ENCODE data around the gene ARHGEF7. TPM values are rescaled to one million over a fixed set of nuclear protein-coding genes. Genes with fewer than 3 reads are reported as not detected.

Gene ARHGEF7
- total and polyA plus RNA-seq, 2 experiments from 2014 or later: 23.6 to 58.9 TPM

DNA sequence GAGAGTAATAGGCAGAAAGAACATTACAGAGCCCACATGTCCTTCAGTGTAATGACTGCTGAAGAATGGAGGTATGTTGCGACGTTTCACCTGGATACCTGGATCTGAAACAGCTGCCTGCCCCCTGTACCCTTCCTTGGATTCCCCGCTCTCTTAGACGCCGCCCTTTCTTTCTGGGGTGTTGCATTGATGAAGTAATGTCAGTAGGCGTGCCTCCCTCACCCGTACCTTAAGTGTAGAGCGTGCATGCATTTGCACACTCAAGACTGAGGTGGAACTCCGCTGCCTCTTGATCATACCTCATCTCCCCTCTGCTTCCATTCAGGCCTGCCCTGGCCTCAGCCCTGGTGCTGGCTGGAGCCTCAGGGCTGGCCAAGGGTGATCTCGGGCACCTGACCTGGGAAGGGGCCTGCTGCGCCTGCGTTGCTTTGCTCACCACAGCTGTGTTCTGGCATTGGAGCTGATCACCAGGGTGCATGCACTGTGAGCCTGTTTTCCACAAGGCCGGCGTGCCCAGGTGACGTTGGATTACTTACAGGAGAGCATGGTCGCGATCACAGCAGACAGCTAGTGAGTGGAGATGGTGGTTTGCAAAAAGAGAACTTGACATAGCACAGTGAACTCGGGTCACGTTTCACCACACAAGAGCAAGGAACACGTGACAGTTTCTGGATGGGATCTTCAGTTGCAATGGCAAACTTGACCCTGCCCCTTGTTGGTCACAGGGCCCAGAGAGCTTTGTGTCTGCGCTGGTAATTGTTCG lies 99.0 kb downstream of the ARHGEF7 start:
- Histone ChIP-seq H3K79me2 (replicated peaks; ENCODE audit: insufficient read depth) (peaks cover 87% of the 10 kb centered on the region), H2AFZ (no peak overlapping the region), H3K27me3 (ENCODE audit: insufficient read depth) (no peaks in the 10 kb centered on the region), H3K4me2 (peak overlapping the region; percentile 39; the same call in 1 of the 2 replicates), H3K27ac (ENCODE audit: low read depth) (peak overlapping the region; percentile 57; the same call in 1 of the 2 replicates), H3K4me1 (ENCODE audit: insufficient read depth) (peaks cover 81% of the 10 kb centered on the region), H3K36me3 (ENCODE audit: insufficient read depth) (no peaks in the 10 kb centered on the region), H3K4me3 (no peak overlapping the region), H4K20me1 (replicated peaks; ENCODE audit: insufficient read depth) (peaks cover 17% of the 10 kb centered on the region), H3F3A (replicated peaks; ENCODE audit: low read depth) (peaks cover 4% of the 10 kb centered on the region; the same call in 1 of the 2 replicates), H3K9me2 (ENCODE audit: insufficient read depth) (no peaks in the 10 kb centered on the region)
- DNase-seq (ENCODE audit: low spot score) (peak; percentile 41), ATAC-seq (peak; percentile 8; the same call in 2 of the 3 replicates)
- TF ChIP-seq, protein P1, sequence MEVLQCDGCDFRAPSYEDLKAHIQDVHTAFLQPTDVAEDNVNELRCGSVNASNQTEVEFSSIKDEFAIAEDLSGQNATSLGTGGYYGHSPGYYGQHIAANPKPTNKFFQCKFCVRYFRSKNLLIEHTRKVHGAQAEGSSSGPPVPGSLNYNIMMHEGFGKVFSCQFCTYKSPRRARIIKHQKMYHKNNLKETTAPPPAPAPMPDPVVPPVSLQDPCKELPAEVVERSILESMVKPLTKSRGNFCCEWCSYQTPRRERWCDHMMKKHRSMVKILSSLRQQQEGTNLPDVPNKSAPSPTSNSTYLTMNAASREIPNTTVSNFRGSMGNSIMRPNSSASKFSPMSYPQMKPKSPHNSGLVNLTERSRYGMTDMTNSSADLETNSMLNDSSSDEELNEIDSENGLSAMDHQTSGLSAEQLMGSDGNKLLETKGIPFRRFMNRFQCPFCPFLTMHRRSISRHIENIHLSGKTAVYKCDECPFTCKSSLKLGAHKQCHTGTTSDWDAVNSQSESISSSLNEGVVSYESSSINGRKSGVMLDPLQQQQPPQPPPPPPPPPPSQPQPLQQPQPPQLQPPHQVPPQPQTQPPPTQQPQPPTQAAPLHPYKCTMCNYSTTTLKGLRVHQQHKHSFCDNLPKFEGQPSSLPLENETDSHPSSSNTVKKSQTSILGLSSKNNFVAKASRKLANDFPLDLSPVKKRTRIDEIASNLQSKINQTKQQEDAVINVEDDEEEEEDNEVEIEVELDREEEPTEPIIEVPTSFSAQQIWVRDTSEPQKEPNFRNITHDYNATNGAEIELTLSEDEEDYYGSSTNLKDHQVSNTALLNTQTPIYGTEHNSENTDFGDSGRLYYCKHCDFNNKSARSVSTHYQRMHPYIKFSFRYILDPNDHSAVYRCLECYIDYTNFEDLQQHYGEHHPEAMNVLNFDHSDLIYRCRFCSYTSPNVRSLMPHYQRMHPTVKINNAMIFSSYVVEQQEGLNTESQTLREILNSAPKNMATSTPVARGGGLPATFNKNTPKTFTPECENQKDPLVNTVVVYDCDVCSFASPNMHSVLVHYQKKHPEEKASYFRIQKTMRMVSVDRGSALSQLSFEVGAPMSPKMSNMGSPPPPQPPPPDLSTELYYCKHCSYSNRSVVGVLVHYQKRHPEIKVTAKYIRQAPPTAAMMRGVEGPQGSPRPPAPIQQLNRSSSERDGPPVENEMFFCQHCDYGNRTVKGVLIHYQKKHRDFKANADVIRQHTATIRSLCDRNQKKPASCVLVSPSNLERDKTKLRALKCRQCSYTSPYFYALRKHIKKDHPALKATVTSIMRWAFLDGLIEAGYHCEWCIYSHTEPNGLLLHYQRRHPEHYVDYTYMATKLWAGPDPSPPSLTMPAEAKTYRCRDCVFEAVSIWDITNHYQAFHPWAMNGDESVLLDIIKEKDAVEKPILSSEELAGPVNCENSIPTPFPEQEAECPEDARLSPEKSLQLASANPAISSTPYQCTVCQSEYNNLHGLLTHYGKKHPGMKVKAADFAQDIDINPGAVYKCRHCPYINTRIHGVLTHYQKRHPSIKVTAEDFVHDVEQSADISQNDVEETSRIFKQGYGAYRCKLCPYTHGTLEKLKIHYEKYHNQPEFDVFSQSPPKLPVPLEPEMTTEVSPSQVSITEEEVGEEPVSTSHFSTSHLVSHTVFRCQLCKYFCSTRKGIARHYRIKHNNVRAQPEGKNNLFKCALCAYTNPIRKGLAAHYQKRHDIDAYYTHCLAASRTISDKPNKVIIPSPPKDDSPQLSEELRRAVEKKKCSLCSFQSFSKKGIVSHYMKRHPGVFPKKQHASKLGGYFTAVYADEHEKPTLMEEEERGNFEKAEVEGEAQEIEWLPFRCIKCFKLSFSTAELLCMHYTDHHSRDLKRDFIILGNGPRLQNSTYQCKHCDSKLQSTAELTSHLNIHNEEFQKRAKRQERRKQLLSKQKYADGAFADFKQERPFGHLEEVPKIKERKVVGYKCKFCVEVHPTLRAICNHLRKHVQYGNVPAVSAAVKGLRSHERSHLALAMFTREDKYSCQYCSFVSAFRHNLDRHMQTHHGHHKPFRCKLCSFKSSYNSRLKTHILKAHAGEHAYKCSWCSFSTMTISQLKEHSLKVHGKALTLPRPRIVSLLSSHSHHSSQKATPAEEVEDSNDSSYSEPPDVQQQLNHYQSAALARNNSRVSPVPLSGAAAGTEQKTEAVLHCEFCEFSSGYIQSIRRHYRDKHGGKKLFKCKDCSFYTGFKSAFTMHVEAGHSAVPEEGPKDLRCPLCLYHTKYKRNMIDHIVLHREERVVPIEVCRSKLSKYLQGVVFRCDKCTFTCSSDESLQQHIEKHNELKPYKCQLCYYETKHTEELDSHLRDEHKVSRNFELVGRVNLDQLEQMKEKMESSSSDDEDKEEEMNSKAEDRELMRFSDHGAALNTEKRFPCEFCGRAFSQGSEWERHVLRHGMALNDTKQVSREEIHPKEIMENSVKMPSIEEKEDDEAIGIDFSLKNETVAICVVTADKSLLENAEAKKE (CRISPR knock-in tag; IDR thresholded peaks at IDR 0.05): no peak
- TF ChIP-seq EZH2phosphoT487 (IDR thresholded peaks at IDR 0.05; ENCODE audit: unreplicated experiment): no peak
- no peak for TF ChIP-seq STAT1 (IDR thresholded peaks at IDR 0.05; ENCODE audit: unreplicated experiment)
- TF ChIP-seq NANOG (IDR thresholded peaks at IDR 0.05; ENCODE audit: borderline replicate concordance): no peak
- TF ChIP-seq, protein P2, sequence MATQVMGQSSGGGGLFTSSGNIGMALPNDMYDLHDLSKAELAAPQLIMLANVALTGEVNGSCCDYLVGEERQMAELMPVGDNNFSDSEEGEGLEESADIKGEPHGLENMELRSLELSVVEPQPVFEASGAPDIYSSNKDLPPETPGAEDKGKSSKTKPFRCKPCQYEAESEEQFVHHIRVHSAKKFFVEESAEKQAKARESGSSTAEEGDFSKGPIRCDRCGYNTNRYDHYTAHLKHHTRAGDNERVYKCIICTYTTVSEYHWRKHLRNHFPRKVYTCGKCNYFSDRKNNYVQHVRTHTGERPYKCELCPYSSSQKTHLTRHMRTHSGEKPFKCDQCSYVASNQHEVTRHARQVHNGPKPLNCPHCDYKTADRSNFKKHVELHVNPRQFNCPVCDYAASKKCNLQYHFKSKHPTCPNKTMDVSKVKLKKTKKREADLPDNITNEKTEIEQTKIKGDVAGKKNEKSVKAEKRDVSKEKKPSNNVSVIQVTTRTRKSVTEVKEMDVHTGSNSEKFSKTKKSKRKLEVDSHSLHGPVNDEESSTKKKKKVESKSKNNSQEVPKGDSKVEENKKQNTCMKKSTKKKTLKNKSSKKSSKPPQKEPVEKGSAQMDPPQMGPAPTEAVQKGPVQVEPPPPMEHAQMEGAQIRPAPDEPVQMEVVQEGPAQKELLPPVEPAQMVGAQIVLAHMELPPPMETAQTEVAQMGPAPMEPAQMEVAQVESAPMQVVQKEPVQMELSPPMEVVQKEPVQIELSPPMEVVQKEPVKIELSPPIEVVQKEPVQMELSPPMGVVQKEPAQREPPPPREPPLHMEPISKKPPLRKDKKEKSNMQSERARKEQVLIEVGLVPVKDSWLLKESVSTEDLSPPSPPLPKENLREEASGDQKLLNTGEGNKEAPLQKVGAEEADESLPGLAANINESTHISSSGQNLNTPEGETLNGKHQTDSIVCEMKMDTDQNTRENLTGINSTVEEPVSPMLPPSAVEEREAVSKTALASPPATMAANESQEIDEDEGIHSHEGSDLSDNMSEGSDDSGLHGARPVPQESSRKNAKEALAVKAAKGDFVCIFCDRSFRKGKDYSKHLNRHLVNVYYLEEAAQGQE (IDR thresholded peaks at IDR 0.05; ENCODE audit: unreplicated experiment): no peak
- no peak for TF ChIP-seq ZNF331 (CRISPR knock-in tag; IDR thresholded peaks at IDR 0.05; ENCODE audit: low read depth)
- no peak for TF ChIP-seq CREB1 (CRISPR knock-in tag; IDR thresholded peaks at IDR 0.05; ENCODE audit: low read depth)
- TF ChIP-seq, protein P3, sequence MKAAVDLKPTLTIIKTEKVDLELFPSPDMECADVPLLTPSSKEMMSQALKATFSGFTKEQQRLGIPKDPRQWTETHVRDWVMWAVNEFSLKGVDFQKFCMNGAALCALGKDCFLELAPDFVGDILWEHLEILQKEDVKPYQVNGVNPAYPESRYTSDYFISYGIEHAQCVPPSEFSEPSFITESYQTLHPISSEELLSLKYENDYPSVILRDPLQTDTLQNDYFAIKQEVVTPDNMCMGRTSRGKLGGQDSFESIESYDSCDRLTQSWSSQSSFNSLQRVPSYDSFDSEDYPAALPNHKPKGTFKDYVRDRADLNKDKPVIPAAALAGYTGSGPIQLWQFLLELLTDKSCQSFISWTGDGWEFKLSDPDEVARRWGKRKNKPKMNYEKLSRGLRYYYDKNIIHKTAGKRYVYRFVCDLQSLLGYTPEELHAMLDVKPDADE (IDR thresholded peaks at IDR 0.05): no peak
- no peak for TF ChIP-seq JUNB (IDR thresholded peaks at IDR 0.05; ENCODE audit: unreplicated experiment)
- peaks cover 90% of the 10 kb centered on the region for H3K4me1 Mint-ChIP-seq
- H3K27me3 Mint-ChIP-seq (ENCODE audit: insufficient read depth, low read depth, poor library complexity): peaks cover 22% of the 10 kb centered on the region
- no peak overlapping the region for H3K4me3 Mint-ChIP-seq
- no peaks in the 10 kb centered on the region; the same call in 2 of the 3 replicates for H3K9me3 Mint-ChIP-seq
- H3K27ac Mint-ChIP-seq: peak overlapping the region; percentile 69
- no peaks in the 10 kb centered on the region for H3K36me3 Mint-ChIP-seq (ENCODE audit: low read depth)

All from GM23338 (cell line).